Hepatocyte (in vitro differentiated cells): ENCODE measurements around the gene CPSF4. TPM values are rescaled to one million over a fixed set of nuclear protein-coding genes. Genes with fewer than 3 reads are reported as not detected.

ENCODE experiments used
- DNase-seq: peaks from one replicate; pipeline ENCODE4 v3.0.0-alpha.2; 2016; ENCODE audit warnings: low spot score
- H2AFZ ChIP-seq: fragments of 200-600 bp; sonication (generic); 2 replicates; pipeline ENCODE4 v1.6.0; 2016; ENCODE audit warnings: antibody characterized with exemption, mild to moderate bottlenecking
- H3K27ac ChIP-seq: fragments of 200-600 bp; sonication (generic); 2 replicates; pipeline ENCODE4 v1.5.1; 2016; ENCODE audit warnings: mild to moderate bottlenecking
- H3K27me3 ChIP-seq: fragments of 200-600 bp; sonication (generic); 2 replicates; pipeline ENCODE4 v1.6.1; 2016
- H3K36me3 ChIP-seq: fragments of 200-600 bp; sonication (generic); replicated peaks from 2 replicates; pipeline ENCODE4 v1.5.1; 2016; ENCODE audit warnings: low read depth; ENCODE audit not compliant: insufficient read depth
- H3K4me1 ChIP-seq: fragments of 200-600 bp; sonication (generic); 2 replicates; pipeline ENCODE4 v1.5.1; 2016; ENCODE audit warnings: mild to moderate bottlenecking, moderate library complexity; ENCODE audit not compliant: insufficient read depth
- H3K4me2 ChIP-seq: fragments of 200-600 bp; sonication (generic); 2 replicates; pipeline ENCODE4 v1.6.0; 2016
- H3K4me3 ChIP-seq: fragments of 200-600 bp; sonication (generic); 2 replicates; pipeline ENCODE4 v1.5.1; 2016; ENCODE audit warnings: mild to moderate bottlenecking
- H3K79me2 ChIP-seq: fragments of 200-600 bp; sonication (generic); 2 replicates; pipeline ENCODE4 v1.6.0; 2017; ENCODE audit warnings: mild to moderate bottlenecking
- H3K9me2 ChIP-seq: fragments of 200-600 bp; sonication (generic); replicated peaks from 2 replicates; pipeline ENCODE4 v1.6.0; 2017; ENCODE audit warnings: mild to moderate bottlenecking; ENCODE audit not compliant: insufficient read depth
- H3K9me3 ChIP-seq: fragments of 200-600 bp; sonication (generic); 2 replicates; pipeline ENCODE4 v1.5.1; 2016; ENCODE audit warnings: low read depth, mild to moderate bottlenecking
- H4K20me1 ChIP-seq: fragments of 200-600 bp; sonication (generic); 2 replicates; pipeline ENCODE4 v1.6.0; 2016; ENCODE audit warnings: mild to moderate bottlenecking; ENCODE audit not compliant: insufficient read depth, poor library complexity, severe bottlenecking
- EZH2 ChIP-seq: fragments of 200-600 bp; sonication (generic); IDR thresholded peaks from 2 replicates; pipeline ENCODE4 v1.6.1; 2016; ENCODE audit warnings: antibody characterized with exemption, mild to moderate bottlenecking, borderline replicate concordance
- EZH2phosphoT487 ChIP-seq: fragments of 200-600 bp; sonication (generic); IDR thresholded peaks from one replicate; pipeline ENCODE4 v1.6.1; 2018; ENCODE audit warnings: antibody characterized with exemption, mild to moderate bottlenecking, low read depth, moderate library complexity; ENCODE audit not compliant: unreplicated experiment, severe bottlenecking
- WGBS: methylation state at CpG from one replicate; pipeline ENCODE4 v1.1.6; 2016; ENCODE audit warnings: low lambda C conversion rate; ENCODE audit errors: missing lambda C conversion rate; 5-methylcytosine and 5-hydroxymethylcytosine counted together
- polyA plus RNA-seq: library from polyadenylated mRNA; unstranded; fragments of >200 nt; fragmentation: Nextera tagmentation; extraction: Ambion mirVana; gene quantifications from 2 replicates; pipeline ENCODE4 v1.2.1, GENCODE V29; 2016
- total RNA-seq: library from RNA; depleted of rRNA; stranded (reverse); fragments of >200 nt; gene quantifications from 2 replicates; pipeline ENCODE4 v1.2.3, GENCODE V29; 2014
- TF ChIP-seq, protein P1 (sequence below): fragments of 200-600 bp; sonication (generic); IDR thresholded peaks from 2 replicates; pipeline ENCODE4 v1.5.1; 2016; ENCODE audit warnings: antibody characterized with exemption, mild to moderate bottlenecking; ENCODE audit not compliant: poor library complexity

Gene CPSF4
- total and polyA plus RNA-seq, 2 experiments from 2014 or later: 35.1 to 37.6 TPM

DNA sequence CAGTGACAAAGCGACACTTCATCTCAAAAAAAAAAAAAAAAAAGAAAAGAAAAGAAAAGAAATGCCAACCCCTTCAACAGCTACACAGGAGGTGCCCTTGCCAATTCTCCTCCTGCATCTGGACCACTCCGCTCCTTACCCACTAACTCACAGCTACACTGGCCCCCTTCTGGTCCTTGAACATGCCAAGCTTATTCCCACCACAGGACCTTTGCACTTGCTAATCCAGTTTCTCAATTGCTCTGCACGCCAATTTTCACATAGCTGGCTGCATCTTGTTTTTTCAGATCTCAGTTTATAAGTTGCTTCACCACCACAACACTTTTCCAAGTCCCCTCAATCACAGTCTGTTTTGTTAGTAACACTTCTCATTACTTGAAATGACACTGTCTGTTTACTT, 35.9 kb upstream of the CPSF4 start:
- H3K4me2 ChIP-seq: no peak overlapping the region
- DNase-seq: no peak
- H3K9me3 ChIP-seq: no peaks in the 10 kb centered on the region
- TF ChIP-seq, protein P1, sequence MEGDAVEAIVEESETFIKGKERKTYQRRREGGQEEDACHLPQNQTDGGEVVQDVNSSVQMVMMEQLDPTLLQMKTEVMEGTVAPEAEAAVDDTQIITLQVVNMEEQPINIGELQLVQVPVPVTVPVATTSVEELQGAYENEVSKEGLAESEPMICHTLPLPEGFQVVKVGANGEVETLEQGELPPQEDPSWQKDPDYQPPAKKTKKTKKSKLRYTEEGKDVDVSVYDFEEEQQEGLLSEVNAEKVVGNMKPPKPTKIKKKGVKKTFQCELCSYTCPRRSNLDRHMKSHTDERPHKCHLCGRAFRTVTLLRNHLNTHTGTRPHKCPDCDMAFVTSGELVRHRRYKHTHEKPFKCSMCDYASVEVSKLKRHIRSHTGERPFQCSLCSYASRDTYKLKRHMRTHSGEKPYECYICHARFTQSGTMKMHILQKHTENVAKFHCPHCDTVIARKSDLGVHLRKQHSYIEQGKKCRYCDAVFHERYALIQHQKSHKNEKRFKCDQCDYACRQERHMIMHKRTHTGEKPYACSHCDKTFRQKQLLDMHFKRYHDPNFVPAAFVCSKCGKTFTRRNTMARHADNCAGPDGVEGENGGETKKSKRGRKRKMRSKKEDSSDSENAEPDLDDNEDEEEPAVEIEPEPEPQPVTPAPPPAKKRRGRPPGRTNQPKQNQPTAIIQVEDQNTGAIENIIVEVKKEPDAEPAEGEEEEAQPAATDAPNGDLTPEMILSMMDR: no peak
- no peak for TF ChIP-seq EZH2phosphoT487
- no peak for TF ChIP-seq EZH2
- H3K9me2 ChIP-seq: no peaks in the 10 kb centered on the region
- no peak overlapping the region for H3K27ac ChIP-seq
- peaks cover 12% of the 10 kb centered on the region for H3K4me1 ChIP-seq
- peaks cover 31% of the 10 kb centered on the region for H4K20me1 ChIP-seq
- 96% methylated on average over 2 of the region's 3 CpGs for WGBS
- H3K27me3 ChIP-seq: no peaks in the 10 kb centered on the region
- H3K4me3 ChIP-seq: no peak overlapping the region
- H3K36me3 ChIP-seq: no peaks in the 10 kb centered on the region
- no peak overlapping the region for H2AFZ ChIP-seq
- peaks cover 39% of the 10 kb centered on the region for H3K79me2 ChIP-seq

DNA sequence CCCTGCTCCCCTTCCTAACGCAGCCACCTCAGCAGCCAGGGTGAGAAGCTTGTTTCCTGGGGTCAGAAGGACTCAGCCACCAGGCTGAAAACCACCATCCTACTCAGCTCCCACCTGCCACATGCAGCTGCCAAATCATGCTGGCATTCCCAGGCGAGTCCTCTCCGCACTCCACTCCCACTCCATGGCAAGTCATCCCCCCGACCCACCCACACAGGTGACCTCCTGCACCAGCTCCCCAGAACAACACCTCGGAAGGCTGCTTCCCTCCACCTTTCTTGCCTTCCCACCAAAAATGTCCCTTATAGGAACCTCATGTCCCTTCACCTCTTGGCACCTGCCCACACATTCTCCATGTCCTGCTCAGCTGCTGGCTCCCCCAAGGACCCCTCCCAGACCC, 35.0 kb upstream of the CPSF4 start:
- no peak overlapping the region for H3K4me2 ChIP-seq
- no peaks in the 10 kb centered on the region for H3K9me2 ChIP-seq
- H3K4me3 ChIP-seq: no peak overlapping the region
- peaks cover 31% of the 10 kb centered on the region for H4K20me1 ChIP-seq
- TF ChIP-seq EZH2 (no peak), EZH2phosphoT487 (no peak)
- TF ChIP-seq, protein P1: no peak
- 98% methylated on average over 4 of the region's 5 CpGs for WGBS
- no peaks in the 10 kb centered on the region for H3K27me3 ChIP-seq
- no peak overlapping the region for H3K27ac ChIP-seq
- H3K79me2 ChIP-seq: peaks cover 43% of the 10 kb centered on the region
- no peaks in the 10 kb centered on the region for H3K9me3 ChIP-seq
- H3K36me3 ChIP-seq: no peaks in the 10 kb centered on the region
- no peak overlapping the region for H2AFZ ChIP-seq
- DNase-seq: no peak
- peaks cover 12% of the 10 kb centered on the region for H3K4me1 ChIP-seq

DNA sequence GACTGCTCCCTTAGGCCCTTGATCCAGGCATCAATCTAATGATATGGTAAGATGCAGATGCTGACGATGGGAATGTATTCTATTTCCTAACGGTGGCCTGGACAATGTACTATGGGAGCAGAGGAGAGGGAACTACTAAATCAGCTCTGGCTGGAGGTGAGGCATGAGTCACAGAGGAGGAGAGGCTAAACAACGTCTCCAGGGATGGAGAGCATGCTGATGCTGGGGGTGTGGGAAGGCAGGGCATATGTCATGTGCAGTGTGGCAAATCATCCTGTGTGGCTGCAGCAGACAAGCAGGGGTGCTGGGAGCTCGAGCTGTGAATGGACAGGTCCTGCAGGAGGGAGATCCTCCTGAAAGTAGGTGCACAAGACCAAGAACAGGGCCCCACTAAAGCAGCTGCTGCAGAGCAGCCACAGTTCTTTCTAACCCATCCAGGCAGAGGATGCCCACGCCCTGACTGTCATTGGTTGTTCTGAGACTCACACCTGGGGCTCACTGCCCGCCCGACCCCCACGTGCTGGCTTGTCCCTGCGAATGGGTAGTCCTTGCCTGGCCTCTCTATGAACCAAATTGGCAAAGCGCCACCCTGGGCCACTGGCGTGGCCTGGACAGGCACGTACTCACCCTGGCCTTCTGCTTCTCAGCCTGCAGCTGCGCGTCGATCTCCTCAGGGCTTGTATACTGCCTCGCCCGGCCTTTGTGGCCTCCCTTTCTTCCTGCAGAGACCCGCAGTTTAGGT, 34.3 kb upstream of the CPSF4 start:
- Histone ChIP-seq H3K4me2 (no peak overlapping the region), H3K27me3 (no peaks in the 10 kb centered on the region), H3K79me2 (peaks cover 47% of the 10 kb centered on the region), H3K27ac (no peak overlapping the region), H4K20me1 (peaks cover 31% of the 10 kb centered on the region), H3K4me3 (no peak overlapping the region), H3K4me1 (peaks cover 12% of the 10 kb centered on the region), H3K9me2 (no peaks in the 10 kb centered on the region), H3K36me3 (no peaks in the 10 kb centered on the region), H2AFZ (no peak overlapping the region), H3K9me3 (no peaks in the 10 kb centered on the region)
- DNase-seq: no peak
- 91% methylated on average over 18 of the region's 18 CpGs for WGBS
- no peak for TF ChIP-seq EZH2
- TF ChIP-seq, protein P1: no peak
- TF ChIP-seq EZH2phosphoT487: no peak
